ENCODE data around the gene TNKS1BP1.
"Not testable (repeated sequence)": the region's sequence is repeated elsewhere in the genome, so short reads cannot be mapped to it uniquely, and the experiment has no call there.

TNKS1BP1 gene

GRCh38 chr11:57290288-57290687 lies 34.5 kb downstream of the TNKS1BP1 start:
- no peak for DNase-seq (ENCODE audit: low spot score)

GRCh38 chr11:57288771-57289579 lies 35.8 kb downstream of the TNKS1BP1 start:
- no peak for DNase-seq (ENCODE audit: low spot score)

GRCh38 chr11:57287884-57288283 lies 36.9 kb downstream of the TNKS1BP1 start:
- no peak for DNase-seq (ENCODE audit: low spot score)

GRCh38 chr11:57283231-57283990 lies 41.3 kb downstream of the TNKS1BP1 start:
- no peak for DNase-seq (ENCODE audit: low spot score)

GRCh38 chr11:57281546-57281945 lies 43.2 kb downstream of the TNKS1BP1 start:
- not testable (repeated sequence) for DNase-seq (ENCODE audit: low spot score)

GRCh38 chr11:57279116-57279515 lies 45.6 kb downstream of the TNKS1BP1 start:
- DNase-seq (ENCODE audit: low spot score): no peak

- DNase-seq (ENCODE audit: low spot score): no peak
Measured at GRCh38 chr11:57278721-57279095, 46.0 kb downstream of the TNKS1BP1 start.

- peak; percentile 73 for DNase-seq (ENCODE audit: low spot score)
Measured at GRCh38 chr11:57277845-57278720, 46.7 kb downstream of the TNKS1BP1 start.

GRCh38 chr11:57276971-57277675 lies 47.6 kb downstream of the TNKS1BP1 start:
- no peak for DNase-seq (ENCODE audit: low spot score)

- DNase-seq (ENCODE audit: low spot score): no peak
Measured at GRCh38 chr11:57276169-57276970, 48.4 kb downstream of the TNKS1BP1 start.

- no peak for DNase-seq (ENCODE audit: low spot score)
Measured at GRCh38 chr11:57275582-57275981, 49.2 kb downstream of the TNKS1BP1 start.

- DNase-seq (ENCODE audit: low spot score): no peak
Measured at GRCh38 chr11:57274904-57275498, 49.8 kb downstream of the TNKS1BP1 start.

- no peak for DNase-seq (ENCODE audit: low spot score)
Measured at GRCh38 chr11:57273448-57274058, 51.2 kb downstream of the TNKS1BP1 start.

GRCh38 chr11:57269571-57270021 lies 55.2 kb downstream of the TNKS1BP1 start:
- DNase-seq (ENCODE audit: low spot score): no peak

GRCh38 chr11:57266157-57266556 lies 58.6 kb downstream of the TNKS1BP1 start:
- DNase-seq (ENCODE audit: low spot score): no peak

GRCh38 chr11:57263351-57263750 lies 61.4 kb downstream of the TNKS1BP1 start:
- DNase-seq (ENCODE audit: low spot score): no peak

GRCh38 chr11:57262157-57262556 lies 62.6 kb downstream of the TNKS1BP1 start:
- DNase-seq (ENCODE audit: low spot score): no peak

- no peak for DNase-seq (ENCODE audit: low spot score)
Measured at GRCh38 chr11:57260937-57261783, 63.6 kb downstream of the TNKS1BP1 start.

- DNase-seq (ENCODE audit: low spot score): no peak
Measured at GRCh38 chr11:57256119-57256518, 68.6 kb downstream of the TNKS1BP1 start.

Measured in LoVo (cell line).